ENCODE data around the gene GOLGA2. TPM values are rescaled to one million over a fixed set of nuclear protein-coding genes. Genes with fewer than 3 reads are reported as not detected.

The GOLGA2 gene
- total RNA-seq, 1 experiment from 2014 or later = 51.0 TPM

DNA sequence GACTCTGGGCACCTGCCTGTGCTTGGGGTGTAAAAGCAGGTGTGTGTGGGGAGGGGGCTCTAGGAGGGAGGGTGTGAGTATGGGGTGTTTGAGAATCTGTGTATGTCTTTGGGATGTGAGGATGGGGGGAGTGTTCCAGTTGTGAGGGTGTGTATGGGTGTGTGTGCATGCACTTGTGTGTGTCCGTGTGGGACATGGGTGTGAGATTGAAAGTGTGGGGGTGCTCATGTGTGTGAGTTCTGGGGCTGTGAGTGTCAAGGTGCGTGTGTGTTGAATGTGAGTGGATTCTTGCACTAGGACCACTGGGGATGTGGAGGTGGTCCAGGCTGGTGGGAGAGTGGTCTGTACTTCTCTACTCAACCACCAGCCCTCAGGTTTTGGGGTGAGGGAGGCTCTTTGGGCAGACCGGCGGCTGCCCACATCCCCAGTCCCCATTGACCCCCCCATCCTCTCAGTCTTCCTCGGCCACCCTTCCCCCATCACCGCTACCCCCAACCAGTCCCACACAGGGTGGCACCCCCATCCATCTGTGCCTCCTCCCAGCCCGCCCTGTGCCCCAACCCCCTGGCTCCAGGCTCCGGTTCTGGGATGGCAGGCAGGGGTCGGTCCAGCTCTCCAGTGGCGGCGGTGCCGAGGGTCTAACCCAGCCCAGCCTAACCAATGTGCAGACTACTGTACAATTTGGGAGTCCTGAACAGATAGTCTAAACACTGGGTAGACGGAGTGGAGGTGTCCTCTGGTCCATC, 31.5 kb downstream of the GOLGA2 start:
- no peak overlapping the region for H3K4me2 ChIP-seq (ENCODE audit: insufficient read depth, insufficient read length, low read length)
- H2BK20ac ChIP-seq (ENCODE audit: low read depth, low read length, poor library complexity, severe bottlenecking) = no peak overlapping the region
- no peaks in the 10 kb centered on the region for H3K79me1 ChIP-seq (ENCODE audit: insufficient read depth, low read depth, low read length, poor library complexity, severe bottlenecking)
- no peak overlapping the region for H2AK5ac ChIP-seq (ENCODE audit: insufficient read length, low read length)
- peaks cover 5% of the 10 kb centered on the region; the same call in 1 of the 2 replicates for H3K4me1 ChIP-seq (ENCODE audit: insufficient read depth, low read length)
- H3K9me3 ChIP-seq (ENCODE audit: control insufficient read depth, low read depth, low read length) = no peaks in the 10 kb centered on the region
- WGBS (ENCODE audit: extremely low coverage, insufficient read length, low lambda C conversion rate) = no CpG with 5 or more reads among the region's 13 CpGs
- no peak overlapping the region for H3K23ac ChIP-seq (ENCODE audit: insufficient read length, low read depth, low read length)
- DNase-seq = no peak
- H4K91ac ChIP-seq (ENCODE audit: insufficient read length, low read depth, low read length) = no peak overlapping the region
- Mint-ChIP-seq H3K4me3 (no peak overlapping the region; a peak in 1 of 5 replicates), H3K27me3 (ENCODE audit: low read depth) (no peaks in the 10 kb centered on the region; the same call in 1 of the 2 replicates), H3K9me3 (no peaks in the 10 kb centered on the region), H3K36me3 (ENCODE audit: insufficient read depth in 1 of 3, low read depth in 3 of 3) (peaks cover 13 to 30% (median 23%) of the 10 kb centered on the region in 3 experiments), H3K27ac (no peak overlapping the region; a peak in 1 of 7 replicates), H3K4me1 (peaks cover 15 to 21% of the 10 kb centered on the region in 2 experiments)
- H3K4ac ChIP-seq (ENCODE audit: low read depth, low read length) = no peak overlapping the region
- H3T11ph ChIP-seq (ENCODE audit: low read length) = no peak overlapping the region
- no peaks in the 10 kb centered on the region for H3K23me2 ChIP-seq (ENCODE audit: insufficient read length, low read depth, low read length, poor library complexity, severe bottlenecking)
- no peak overlapping the region for H2BK5ac ChIP-seq (ENCODE audit: insufficient read length, low read length)
- H3K79me2 ChIP-seq (ENCODE audit: insufficient read depth, low read length) = no peaks in the 10 kb centered on the region
- H4K8ac ChIP-seq (replicated peaks; ENCODE audit: insufficient read length, low read depth, low read length) = no peak overlapping the region
- H2AFZ ChIP-seq (ENCODE audit: low read length) = no peak overlapping the region
- no peak overlapping the region for H3K14ac ChIP-seq (ENCODE audit: insufficient read depth, low read length)
- H2BK12ac ChIP-seq (ENCODE audit: insufficient read length, low read depth, low read length) = no peak overlapping the region
- H4K20me1 ChIP-seq (ENCODE audit: control insufficient read depth, insufficient read depth, insufficient read length) = peaks cover 5% of the 10 kb centered on the region
- H3K56ac ChIP-seq (ENCODE audit: insufficient read length, low read depth, low read length) = no peak overlapping the region
- no peak overlapping the region for H3K18ac ChIP-seq (ENCODE audit: insufficient read length, low read depth, low read length)
- no peak overlapping the region for H2BK120ac ChIP-seq (ENCODE audit: low read depth, low read length, poor library complexity, severe bottlenecking)
- H3K9ac ChIP-seq (ENCODE audit: extremely low read depth, insufficient read length, low read length) = no peak overlapping the region
- TF ChIP-seq, protein P1, sequence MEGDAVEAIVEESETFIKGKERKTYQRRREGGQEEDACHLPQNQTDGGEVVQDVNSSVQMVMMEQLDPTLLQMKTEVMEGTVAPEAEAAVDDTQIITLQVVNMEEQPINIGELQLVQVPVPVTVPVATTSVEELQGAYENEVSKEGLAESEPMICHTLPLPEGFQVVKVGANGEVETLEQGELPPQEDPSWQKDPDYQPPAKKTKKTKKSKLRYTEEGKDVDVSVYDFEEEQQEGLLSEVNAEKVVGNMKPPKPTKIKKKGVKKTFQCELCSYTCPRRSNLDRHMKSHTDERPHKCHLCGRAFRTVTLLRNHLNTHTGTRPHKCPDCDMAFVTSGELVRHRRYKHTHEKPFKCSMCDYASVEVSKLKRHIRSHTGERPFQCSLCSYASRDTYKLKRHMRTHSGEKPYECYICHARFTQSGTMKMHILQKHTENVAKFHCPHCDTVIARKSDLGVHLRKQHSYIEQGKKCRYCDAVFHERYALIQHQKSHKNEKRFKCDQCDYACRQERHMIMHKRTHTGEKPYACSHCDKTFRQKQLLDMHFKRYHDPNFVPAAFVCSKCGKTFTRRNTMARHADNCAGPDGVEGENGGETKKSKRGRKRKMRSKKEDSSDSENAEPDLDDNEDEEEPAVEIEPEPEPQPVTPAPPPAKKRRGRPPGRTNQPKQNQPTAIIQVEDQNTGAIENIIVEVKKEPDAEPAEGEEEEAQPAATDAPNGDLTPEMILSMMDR (conservative IDR thresholded peaks at IDR 0.05) = no peak
- H2BK15ac ChIP-seq (ENCODE audit: low read depth, low read length) = no peak overlapping the region
- no peak overlapping the region for H3K27ac ChIP-seq (ENCODE audit: insufficient read length, low read depth, low read length)
- H3K27me3 ChIP-seq (ENCODE audit: insufficient read depth, low read length) = no peaks in the 10 kb centered on the region
- H4K5ac ChIP-seq (ENCODE audit: insufficient read length, low read depth, low read length) = no peak overlapping the region
